Endodermal cell (in vitro differentiated cells): ENCODE measurements around the gene RABL3. TPM values are rescaled to one million over a fixed set of nuclear protein-coding genes. Genes with fewer than 3 reads are reported as not detected.
"Not testable (repeated sequence)": the region's sequence is repeated elsewhere in the genome, so short reads cannot be mapped to it uniquely, and the experiment has no call there.

Experiments used
- DNase-seq: peaks from one replicate; pipeline ENCODE4 v3.0.0-alpha.2; 2017
- H3K27ac ChIP-seq: 2 replicates; pipeline ENCODE4 v1.5.1; 2013; ENCODE audit warnings: mild to moderate bottlenecking, low read depth, low read length, moderate library complexity
- H3K27me3 ChIP-seq: 2 replicates; pipeline ENCODE4 v1.6.1; 2013; ENCODE audit warnings: mild to moderate bottlenecking, low read length, moderate library complexity; ENCODE audit not compliant: insufficient read depth, control insufficient read depth, poor library complexity, severe bottlenecking
- H3K36me3 ChIP-seq: 2 replicates; pipeline ENCODE4 v1.7.0; 2013; ENCODE audit warnings: mild to moderate bottlenecking, low read length, moderate library complexity; ENCODE audit not compliant: control insufficient read depth, insufficient read depth
- H3K4me1 ChIP-seq: one replicate; pipeline ENCODE4 v1.7.0; 2013; ENCODE audit warnings: low read length; ENCODE audit not compliant: control insufficient read depth, insufficient read depth
- H3K4me3 ChIP-seq: 2 replicates; pipeline ENCODE4 v1.5.1; 2013; ENCODE audit warnings: mild to moderate bottlenecking, low read length, moderate library complexity
- H3K9ac ChIP-seq: 2 replicates; pipeline ENCODE4 v1.6.1; 2013; ENCODE audit warnings: mild to moderate bottlenecking, low read length, moderate library complexity; ENCODE audit not compliant: poor library complexity, severe bottlenecking; ENCODE audit errors: extremely low read depth
- H3K9me3 ChIP-seq: 2 replicates; pipeline ENCODE4 v1.6.1; 2013; ENCODE audit warnings: mild to moderate bottlenecking, low read length, moderate library complexity; ENCODE audit not compliant: control insufficient read depth
- H3K27ac Mint-ChIP-seq: 2 replicates; pipeline ENCODE4 v1.8.0; 2020; ENCODE audit warnings: mixed read lengths
- H3K27me3 Mint-ChIP-seq: 2 replicates; pipeline ENCODE4 v1.8.0; 2021; ENCODE audit warnings: mild to moderate bottlenecking, mixed read lengths; ENCODE audit not compliant: insufficient read depth
- H3K36me3 Mint-ChIP-seq: 2 replicates; pipeline ENCODE4 v1.8.0; 2020; ENCODE audit warnings: low read depth, mixed read lengths
- H3K4me1 Mint-ChIP-seq: 2 replicates; pipeline ENCODE4 v1.8.0; 2020; ENCODE audit warnings: mixed read lengths
- H3K4me3 Mint-ChIP-seq: 2 replicates; pipeline ENCODE4 v1.8.0; 2020; ENCODE audit warnings: mild to moderate bottlenecking, moderate library complexity, mixed read lengths
- H3K9me3 Mint-ChIP-seq: 2 replicates; pipeline ENCODE4 v1.8.0; 2020; ENCODE audit warnings: mild to moderate bottlenecking, mixed read lengths
- CTCF ChIP-seq: fragments of 200-600 bp; sonication (generic); conservative IDR thresholded peaks from 2 replicates; pipeline ENCODE4 v1.5.0; 2021; ENCODE audit warnings: antibody characterized with exemption, mild to moderate bottlenecking
- WGBS, 2 experiments: methylation state at CpG; one replicate each; pipeline versions ENCODE4 v1.1.5 to v1.1.7; 2013; ENCODE audit warnings: missing lambda C conversion rate in 2 of 2, mixed read lengths in 1 of 2; ENCODE audit not compliant: insufficient coverage in 1 of 2, insufficient read length in 1 of 2; 5-methylcytosine and 5-hydroxymethylcytosine counted together
- total RNA-seq, 2 donors: library from RNA; stranded (reverse); fragmentation: NEBNext Ultra II Directional in 1 of 2; extraction: Animal tissue kit (Norgen Biotek cat#: 25700) in 1 of 2; gene quantifications; 2 replicates in 1 of 2; 3 replicates in 1 of 2; pipeline ENCODE4 v1.2.1, GENCODE V29; 2021

The RABL3 gene
- total RNA-seq, 2 donors from 2014 or later, result 19.6 to 23.0 TPM

- Histone ChIP-seq H3K27me3 (no peaks in the 10 kb centered on the region), H3K4me1 (no peaks in the 10 kb centered on the region), H3K36me3 (peaks cover 5% of the 10 kb centered on the region), H3K9ac (no peak overlapping the region), H3K4me3 (no peak overlapping the region), H3K27ac (no peak overlapping the region), H3K9me3 (no peaks in the 10 kb centered on the region)
- 100% methylated on average over 1 of the region's 1 CpG; no CpG with 5 or more reads in 1 of the 2 experiments for WGBS, 2 experiments
- no peak for DNase-seq
- peaks cover 15% of the 10 kb centered on the region for H3K4me1 Mint-ChIP-seq
- no peak for TF ChIP-seq CTCF
- H3K9me3 Mint-ChIP-seq, result peaks cover 13% of the 10 kb centered on the region
- H3K27me3 Mint-ChIP-seq, result no peaks in the 10 kb centered on the region
- H3K27ac Mint-ChIP-seq, result no peak overlapping the region
- H3K36me3 Mint-ChIP-seq, result peaks cover 22% of the 10 kb centered on the region
- no peak overlapping the region for H3K4me3 Mint-ChIP-seq
Measured at GRCh38 chr3:120762615-120763014, 20.3 kb upstream of the RABL3 start.

- H3K36me3 ChIP-seq, result peaks cover 20% of the 10 kb centered on the region
- H3K9ac ChIP-seq, H3K27me3 Mint-ChIP-seq, H3K4me1 Mint-ChIP-seq, H3K27me3 ChIP-seq, DNase-seq, H3K4me1 ChIP-seq, H3K9me3 ChIP-seq, H3K4me3 ChIP-seq, H3K27ac ChIP-seq, H3K27ac Mint-ChIP-seq, H3K4me3 Mint-ChIP-seq: not testable (repeated sequence)
- peaks cover 43% of the 10 kb centered on the region for H3K36me3 Mint-ChIP-seq
- 65 to 85% methylated on average over 3 to 4 of the region's 4 CpGs for WGBS, 2 experiments
- peaks cover 16% of the 10 kb centered on the region for H3K9me3 Mint-ChIP-seq
Measured at GRCh38 chr3:120758551-120758950, 16.2 kb upstream of the RABL3 start.

- H3K27ac ChIP-seq, result no peak overlapping the region
- no peaks in the 10 kb centered on the region for H3K4me1 ChIP-seq
- peaks cover 7% of the 10 kb centered on the region for H3K9me3 ChIP-seq
- Mint-ChIP-seq H3K4me1 (peaks cover 16% of the 10 kb centered on the region), H3K4me3 (no peak overlapping the region), H3K27ac (no peak overlapping the region), H3K9me3 (peaks cover 16% of the 10 kb centered on the region), H3K36me3 (peaks cover 51% of the 10 kb centered on the region), H3K27me3 (no peaks in the 10 kb centered on the region)
- no peak for TF ChIP-seq CTCF
- H3K9ac ChIP-seq, result no peak overlapping the region
- DNase-seq, result no peak
- H3K27me3 ChIP-seq, result no peaks in the 10 kb centered on the region
- H3K4me3 ChIP-seq, result no peak overlapping the region
- H3K36me3 ChIP-seq, result peaks cover 42% of the 10 kb centered on the region
- 97% methylated on average over 2 of the region's 2 CpGs; no CpG with 5 or more reads in 1 of the 2 experiments for WGBS, 2 experiments
Measured at GRCh38 chr3:120756061-120756460, 13.7 kb upstream of the RABL3 start.

- Histone ChIP-seq H3K27ac (no peak overlapping the region), H3K9ac (no peak overlapping the region), H3K4me1 (no peaks in the 10 kb centered on the region), H3K9me3 (peaks cover 7% of the 10 kb centered on the region), H3K4me3 (no peak overlapping the region), H3K36me3 (peaks cover 49% of the 10 kb centered on the region), H3K27me3 (no peaks in the 10 kb centered on the region)
- no peak overlapping the region for H3K27ac Mint-ChIP-seq
- peaks cover 44% of the 10 kb centered on the region for H3K36me3 Mint-ChIP-seq
- no peak overlapping the region for H3K4me3 Mint-ChIP-seq
- TF ChIP-seq CTCF, result no peak
- no peaks in the 10 kb centered on the region for H3K27me3 Mint-ChIP-seq
- peaks cover 28% of the 10 kb centered on the region for H3K4me1 Mint-ChIP-seq
- DNase-seq, result no peak
- H3K9me3 Mint-ChIP-seq, result peaks cover 10% of the 10 kb centered on the region
Measured at GRCh38 chr3:120753810-120754209, 11.5 kb upstream of the RABL3 start.
